GM21423 (cell line): ENCODE results near the gene TTC23.
A peak's percentile ranks its signal among the peaks of the same experiment; 100 is the strongest.
"Not testable (repeated sequence)": the region's sequence is repeated elsewhere in the genome, so short reads cannot be mapped to it uniquely, and the experiment has no call there.

ENCODE experiments used
- ATAC-seq: cut with Tn5 transposase; IDR thresholded peaks from one replicate; pipeline ENCODE4 v1.9.1; 2021; ENCODE audit warnings: mild to moderate bottlenecking, moderate library complexity; ENCODE audit not compliant: unreplicated experiment

TTC23 gene

DNA sequence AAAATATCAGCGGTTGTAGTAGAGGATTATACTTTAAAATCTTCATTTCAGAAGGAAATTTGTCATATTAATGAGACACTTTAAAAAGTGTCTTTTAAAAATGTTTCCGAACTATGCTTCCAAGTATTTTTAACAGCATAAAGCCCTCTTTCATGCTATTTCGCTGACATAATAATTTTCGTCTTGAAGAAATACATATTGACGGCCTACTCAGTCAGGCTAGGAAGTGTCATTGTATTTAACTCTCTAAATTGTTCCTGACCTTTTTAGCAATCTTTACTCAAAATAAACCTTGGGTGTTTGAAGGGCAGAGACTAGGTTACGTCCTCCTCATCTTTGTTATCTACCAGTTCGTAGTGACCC is 1.1 kb upstream of the TTC23 start:
- no peak for ATAC-seq

DNA sequence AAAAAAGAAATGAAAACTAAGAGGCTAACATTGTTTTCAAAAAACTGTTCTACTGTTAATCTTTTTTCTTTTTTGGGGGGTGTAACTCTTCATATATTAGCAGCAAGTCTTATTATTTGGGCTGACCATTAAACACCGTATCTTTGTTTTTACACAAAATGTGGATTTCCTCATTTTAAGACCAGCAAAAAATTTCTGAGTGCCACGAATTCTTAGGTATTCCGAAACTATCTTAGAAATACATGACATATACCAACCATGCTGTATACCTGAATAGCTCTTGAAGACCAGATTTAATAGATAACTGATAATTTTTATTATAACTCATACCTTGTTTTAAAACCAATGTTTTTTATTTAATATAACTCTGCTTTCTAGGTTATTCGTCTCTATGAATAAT is 620 bp upstream of the TTC23 start:
- ATAC-seq = no peak

DNA sequence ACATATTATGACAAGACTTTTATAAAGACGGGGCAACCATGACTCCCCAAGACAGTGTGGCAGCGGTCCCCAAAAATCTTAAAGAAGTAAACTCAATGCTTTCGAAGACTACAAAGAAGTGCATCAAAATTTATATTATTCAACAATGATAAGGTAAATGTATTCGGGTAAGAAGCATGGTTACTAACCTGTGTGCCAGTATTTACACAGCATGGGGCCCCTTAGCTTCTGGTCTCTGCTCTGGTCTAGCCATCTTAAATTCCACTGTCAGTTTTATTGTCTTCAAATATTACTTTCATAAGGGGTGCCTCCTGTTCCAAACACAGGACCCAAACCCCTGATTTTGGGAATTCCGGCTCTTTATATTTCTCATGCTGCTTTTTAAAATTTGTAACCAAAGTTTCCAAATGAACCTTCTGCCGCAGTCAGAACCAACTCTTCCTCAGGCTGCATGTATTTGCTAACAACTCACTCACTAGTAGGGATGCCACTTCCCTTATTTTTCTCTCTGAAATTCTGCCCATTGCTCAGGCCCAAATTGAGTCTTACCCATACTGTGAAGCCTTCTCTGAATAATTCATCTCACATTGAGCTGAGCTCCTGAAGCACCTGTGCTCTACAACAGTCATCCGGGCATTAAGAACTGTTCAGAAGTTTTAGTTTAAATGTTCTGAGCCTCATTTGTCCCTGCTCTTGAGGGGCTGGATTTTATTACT is 1.2 kb downstream of the TTC23 start:
- ATAC-seq = no peak

DNA sequence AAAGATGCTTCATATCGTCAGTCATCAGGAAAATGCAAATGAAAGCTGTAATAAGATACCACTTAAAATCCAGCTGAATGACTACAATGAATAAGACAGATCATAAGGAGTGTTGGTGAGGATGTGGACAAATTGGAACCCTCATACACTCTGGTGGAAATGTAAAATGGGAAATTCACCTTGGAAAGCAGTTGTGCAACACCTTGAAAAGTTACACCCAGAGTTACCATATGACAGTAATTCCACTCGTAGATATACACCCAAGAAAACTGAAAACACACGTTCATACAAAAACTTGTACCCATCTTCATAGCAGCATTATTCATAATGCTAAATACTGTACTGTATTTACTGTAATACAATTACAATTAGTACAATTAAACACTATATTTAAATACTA is 2.3 kb downstream of the TTC23 start:
- ATAC-seq = no peak

DNA sequence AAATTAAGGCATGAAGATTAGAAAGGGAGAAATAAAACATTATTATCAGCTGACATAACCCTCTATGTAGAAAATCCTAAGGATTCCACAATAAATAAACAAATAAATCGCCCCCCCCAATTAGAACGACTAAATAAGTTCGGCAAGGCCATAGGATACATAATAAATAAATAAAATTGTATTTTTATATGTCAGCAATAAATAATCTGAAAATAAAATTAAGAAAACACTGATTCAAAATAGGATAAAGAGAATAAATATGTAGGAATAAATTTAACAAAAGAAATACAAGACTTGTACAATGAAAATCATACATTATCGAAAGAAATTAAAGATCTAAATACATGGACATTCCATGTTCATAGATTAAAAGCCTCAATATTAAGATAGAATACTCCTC is 5.1 kb downstream of the TTC23 start:
- no peak for ATAC-seq

DNA sequence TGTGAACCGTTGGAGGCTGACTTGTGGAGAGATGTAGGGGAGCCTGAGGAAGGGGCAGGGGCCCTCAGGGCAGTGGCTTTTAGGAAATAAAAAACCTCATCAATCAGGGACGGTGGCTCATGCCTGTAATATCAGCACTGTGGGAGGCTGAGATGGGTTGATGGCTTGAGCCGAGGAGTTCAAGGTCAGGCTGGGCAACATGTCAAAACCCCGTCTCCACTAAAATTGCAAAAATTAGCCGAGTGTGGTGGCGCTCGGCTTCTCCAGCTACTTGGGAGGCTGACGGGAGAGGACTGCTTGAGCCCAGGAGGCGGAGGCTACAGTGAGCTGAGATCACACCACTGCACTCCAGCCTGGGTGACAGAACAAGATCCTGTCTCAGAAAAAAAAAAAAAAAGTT is 7.6 kb downstream of the TTC23 start:
- no peak for ATAC-seq

DNA sequence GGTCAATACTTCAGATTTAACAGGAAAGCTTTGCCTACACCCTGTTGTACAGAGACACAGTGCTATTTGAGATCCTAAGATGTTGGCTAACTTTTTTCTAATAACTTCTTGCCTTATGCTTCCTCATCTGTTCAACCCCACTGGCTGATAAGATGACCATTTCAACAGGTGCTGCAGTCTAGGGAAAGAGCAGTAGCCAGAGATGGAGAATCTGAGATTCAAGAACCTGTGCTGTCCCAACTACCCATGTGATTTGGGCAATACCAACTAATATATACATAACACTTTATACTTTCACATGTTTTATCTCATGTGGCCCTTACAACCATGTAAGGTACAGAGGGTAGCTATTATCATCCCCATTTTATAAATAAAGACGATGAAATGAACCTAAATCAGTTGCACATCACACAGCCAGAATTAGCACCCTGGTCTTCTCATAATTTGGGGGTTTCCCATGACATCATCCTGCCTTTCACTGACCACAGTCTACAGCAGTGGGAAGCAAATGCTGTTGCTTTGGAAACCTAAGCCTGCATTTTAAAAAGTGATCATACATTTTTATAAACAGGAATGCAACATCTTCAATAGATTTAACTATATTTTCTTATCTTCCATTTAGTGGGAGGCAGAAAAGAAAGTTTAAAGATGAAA is 9.7 kb downstream of the TTC23 start:
- ATAC-seq = peak; percentile 92

DNA sequence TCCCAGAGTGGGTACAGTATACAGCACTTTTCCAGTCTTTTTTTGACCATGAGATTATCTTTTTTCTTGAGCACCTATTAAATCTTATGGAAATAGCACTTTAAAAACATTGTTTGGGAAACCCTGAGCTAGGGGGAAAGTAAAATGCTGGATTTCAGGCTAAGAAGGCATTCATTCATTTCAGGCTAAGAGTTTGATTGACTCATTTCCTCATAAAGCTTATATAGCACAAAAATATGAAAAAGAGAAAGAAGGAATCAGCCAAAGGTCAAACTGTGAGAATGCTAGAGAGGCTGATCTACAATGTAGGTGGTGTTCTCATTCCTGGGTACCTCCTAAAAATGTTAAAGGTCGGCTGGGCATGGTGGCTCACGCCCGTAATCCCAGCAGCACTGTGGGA is 10.5 kb downstream of the TTC23 start:
- ATAC-seq = no peak

DNA sequence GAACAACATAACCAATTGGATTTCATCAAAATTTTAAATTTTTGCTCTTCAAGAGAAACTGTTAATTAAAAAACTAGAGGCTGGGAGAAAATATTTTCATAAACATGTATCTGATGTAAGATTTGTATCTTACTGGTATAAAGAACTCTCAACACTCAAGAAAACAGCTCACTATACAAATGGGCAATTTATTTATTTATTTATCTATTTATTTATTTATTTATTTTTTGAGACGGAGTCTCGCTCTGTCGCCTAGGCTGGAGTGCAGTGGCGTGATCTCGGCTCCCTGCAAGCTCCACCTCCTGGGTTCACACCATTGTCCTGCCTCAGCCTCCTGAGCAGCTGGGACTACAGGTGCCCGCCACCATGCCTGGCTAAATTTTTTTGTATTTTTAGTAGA is 15.2 kb downstream of the TTC23 start:
- ATAC-seq = not testable (repeated sequence)

DNA sequence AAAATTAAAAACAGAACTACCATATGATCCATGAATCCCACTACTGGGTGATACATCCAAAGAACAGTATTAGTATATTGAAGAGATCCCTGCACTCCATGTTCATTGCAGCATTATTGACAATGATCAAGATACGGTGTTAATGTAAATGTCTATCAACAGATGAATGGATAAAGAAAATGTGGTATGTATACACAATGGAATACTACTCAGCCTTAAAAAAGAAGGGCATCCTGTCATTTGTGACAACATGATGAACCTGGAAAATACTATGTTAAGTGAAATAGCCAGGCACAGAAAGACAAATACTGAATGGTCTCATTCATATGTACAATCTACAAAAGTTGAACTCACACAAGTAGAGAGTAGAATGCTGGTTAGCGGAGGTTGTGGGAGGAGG is 16.6 kb downstream of the TTC23 start:
- ATAC-seq = no peak

DNA sequence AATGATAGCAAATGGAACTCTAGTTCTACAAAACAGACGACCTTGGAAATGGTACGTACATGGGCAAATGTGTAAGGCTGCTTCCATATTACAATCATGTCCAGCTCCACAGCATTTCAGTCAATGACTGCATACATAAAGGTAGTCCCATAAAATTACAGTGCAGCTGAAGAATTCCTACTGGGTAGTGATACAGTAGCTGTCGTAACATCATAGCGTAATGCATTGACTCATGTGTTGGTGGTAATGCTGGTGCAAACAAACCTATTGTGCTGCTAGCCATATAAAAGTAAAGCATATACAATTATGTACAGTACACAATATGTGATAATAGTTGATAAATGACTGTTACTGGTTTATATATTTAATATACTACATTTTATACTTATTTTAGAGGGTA is 18.5 kb downstream of the TTC23 start:
- no peak for ATAC-seq

DNA sequence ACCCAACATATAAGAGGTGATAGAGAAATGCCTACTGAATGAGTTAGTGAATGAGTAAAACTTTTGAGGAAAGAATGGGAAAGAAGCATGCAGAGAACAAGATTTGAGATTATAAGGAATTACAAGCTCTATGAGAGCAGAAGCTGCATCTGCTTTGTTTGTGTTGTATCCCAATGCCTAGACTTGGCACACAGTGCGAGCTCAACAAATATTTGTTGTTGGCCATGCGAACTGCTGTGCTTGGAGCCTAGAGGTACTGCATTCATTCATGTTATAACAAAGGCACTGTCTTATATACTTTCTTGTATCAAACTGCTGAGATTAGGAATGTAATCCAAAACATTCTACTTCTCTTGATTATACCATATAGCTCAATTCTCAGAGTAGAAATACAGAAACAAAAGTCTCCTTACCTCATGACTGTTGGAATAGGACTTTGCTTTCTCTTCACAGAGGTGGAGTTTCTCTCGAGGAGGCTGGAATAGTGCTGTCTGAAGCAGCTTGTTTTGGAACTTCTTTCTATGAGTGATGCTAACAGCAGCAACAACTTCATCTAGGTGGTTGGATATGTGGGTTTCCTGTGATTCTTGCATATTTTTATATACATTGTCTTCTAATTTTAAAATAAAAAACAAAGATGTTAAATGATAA is 21.1 kb downstream of the TTC23 start:
- ATAC-seq = no peak

DNA sequence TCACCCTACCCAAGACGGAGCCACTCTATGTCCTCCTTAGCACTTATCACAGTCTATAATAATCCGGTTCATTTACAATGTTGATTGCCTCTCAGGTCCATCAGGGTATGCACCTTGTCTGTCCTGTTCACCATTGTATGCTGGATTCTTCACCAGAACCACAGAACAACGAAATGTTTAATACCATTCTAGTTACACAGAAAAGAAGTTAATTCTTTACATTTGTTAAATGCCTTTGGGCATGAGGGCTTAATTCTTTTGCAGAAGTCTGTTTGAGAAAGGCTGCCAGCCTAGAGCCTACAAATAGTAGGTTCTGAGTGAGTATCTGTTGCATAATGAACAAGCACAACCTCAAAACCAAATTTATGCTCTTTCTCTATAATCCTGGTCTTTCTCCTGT is 22.6 kb downstream of the TTC23 start:
- ATAC-seq = no peak

DNA sequence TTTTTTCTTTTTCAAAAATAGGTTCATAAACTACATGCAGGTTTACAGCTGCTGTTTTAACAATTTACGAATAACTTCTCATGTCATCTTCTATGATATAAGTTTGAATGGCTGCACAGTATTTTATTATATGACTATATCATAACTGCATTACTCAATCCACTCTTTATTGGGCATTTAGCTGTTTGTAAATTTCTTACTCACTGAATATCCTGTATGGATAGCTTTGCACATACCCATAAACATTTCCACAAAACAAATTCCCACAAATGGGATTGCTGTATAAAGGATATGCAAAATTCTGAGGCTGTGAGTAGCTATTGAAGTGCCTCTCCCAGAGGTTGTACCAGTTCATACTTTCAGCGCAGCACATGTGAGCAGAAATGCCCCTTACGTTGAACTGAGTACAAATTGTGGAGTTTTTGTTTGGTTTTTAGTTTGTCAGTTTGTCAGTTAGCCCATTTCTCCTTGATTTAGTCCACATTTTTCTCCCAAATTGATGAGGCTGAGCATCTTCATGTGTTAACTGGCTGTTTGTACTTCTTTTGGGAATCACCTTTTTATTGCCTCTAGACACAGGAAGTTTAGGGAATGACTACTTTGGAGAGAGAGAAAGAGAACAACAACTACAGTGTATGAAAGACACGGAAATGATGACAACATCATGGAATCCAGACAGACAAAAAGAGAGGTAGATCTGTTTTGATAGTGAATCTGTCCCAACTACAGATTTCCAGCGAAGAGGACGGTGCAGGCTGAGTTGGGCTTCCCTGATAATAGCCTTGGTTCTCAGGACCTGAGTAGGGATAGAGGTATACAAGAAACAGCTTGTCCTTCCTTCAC is 24.8 kb downstream of the TTC23 start:
- no peak for ATAC-seq

DNA sequence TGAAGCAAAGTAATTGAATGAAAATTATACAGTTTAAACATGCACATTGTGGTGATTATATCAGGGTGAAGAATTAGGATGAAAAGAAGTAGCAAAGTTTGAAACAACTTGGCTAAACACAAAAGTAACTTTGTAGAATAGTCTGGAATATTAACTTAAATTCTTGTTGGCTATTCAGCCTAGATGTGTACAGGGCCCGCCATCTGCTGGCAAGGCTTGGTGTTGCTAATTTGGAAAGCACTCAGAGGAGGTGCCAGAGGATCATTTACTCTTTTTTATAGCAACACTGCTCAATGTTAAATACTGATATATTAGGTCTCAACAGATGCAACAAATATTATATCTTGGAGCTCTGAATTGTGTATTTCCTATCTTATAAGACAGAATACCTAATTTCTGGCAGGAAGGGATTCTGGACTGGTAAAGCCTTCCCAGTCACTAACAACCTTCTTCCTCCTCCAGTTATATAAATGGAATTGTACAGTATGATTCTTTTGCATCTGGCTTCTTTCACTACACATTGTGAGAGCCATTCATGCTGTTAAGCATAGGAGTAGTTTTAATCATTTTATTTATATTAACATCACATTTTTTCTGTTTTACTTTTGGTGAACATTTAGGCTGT is 36.1 kb downstream of the TTC23 start:
- peak; percentile 83 for ATAC-seq

DNA sequence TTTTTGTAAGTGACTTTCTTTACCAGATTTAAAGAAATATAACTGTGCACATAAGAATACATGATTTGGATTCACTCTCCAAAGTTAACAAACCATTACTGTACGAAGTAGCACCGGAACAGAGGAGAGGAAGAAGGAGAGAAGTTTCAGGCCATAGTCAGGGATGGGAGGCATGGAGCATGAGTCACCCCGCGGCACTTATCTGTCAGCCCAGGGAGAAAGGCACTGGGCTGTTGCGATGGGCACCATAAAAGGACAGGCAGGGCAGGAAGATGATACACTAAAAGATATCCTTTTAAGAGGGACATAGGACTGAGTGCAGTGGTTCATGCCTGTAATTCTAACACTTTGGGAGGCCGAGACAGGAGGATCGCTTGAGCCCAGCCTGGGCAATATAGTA is 37.0 kb downstream of the TTC23 start:
- no peak for ATAC-seq

DNA sequence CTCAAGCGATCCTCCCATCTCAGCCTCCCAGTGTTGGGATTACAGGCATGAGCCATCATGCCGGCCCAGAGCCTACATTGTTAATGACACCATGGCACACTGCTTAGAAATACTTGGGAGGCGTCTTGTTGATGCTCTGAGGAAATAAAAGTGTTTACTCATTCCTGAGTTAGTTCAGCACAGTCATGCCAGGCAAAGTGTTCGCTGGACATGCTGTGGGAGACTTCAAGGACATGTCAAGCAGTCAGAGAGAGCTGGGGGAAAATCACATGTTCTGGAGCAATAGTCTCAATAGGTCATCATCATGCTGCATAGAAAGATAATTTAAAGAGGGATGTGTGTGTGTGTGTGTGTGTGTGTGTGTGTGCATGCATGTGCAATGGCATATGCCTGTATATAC is 37.5 kb downstream of the TTC23 start:
- no peak for ATAC-seq

DNA sequence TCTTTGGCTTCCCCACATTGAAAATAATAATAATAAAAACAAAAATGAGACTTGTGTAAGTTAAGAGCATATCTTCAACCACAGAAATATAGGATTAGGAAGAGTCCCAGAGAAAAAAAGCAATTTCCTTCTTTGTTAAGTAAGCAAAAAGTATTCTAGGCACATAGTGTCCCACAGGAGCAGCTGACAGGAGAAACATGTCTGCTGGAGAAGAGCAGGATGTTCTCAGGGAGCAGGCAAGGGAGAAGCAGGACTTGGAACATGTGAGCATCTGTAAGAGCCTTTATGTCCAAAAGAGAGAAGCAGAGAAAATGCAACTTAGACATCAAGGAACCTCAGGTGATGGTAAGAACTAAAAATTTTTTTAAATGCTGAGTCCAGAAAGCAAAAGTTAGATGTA is 39.0 kb downstream of the TTC23 start:
- no peak for ATAC-seq

DNA sequence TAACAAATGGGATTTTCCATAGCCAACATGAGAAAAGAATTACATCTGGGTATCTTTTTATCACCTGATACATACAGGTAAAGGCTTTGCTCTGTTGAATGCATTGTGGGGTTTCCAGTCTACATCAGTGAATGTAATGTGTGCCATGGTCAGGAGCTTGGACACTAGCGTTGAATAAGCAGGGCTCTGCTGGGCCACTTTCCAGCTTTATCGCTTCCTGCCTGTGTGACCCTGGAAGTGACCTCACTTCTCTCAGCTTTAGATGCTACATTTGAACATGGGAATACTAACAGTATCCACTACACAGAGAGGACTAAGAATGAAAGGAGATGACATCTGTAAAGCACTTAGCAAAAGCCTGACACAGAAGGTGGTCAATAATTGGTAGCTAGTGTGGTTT is 40.1 kb downstream of the TTC23 start:
- no peak for ATAC-seq

DNA sequence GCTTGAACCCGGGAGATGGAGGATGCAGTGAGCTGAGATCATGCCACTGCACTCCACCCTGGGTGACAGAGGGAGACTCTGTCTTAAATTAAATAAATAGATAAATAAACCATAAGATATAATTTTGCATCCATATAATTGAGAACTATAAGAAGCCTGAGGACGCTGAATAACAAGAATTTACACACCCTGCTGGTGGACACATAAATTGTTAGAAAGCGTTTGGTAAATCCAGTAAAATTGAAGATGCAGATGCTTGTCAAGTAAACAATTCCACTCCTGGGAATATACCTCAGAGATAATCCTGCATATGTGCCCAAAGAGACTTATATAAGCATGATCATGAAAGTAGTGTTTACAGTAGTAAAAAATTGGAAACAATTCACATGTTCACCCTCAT is 41.7 kb downstream of the TTC23 start:
- ATAC-seq = no peak

DNA sequence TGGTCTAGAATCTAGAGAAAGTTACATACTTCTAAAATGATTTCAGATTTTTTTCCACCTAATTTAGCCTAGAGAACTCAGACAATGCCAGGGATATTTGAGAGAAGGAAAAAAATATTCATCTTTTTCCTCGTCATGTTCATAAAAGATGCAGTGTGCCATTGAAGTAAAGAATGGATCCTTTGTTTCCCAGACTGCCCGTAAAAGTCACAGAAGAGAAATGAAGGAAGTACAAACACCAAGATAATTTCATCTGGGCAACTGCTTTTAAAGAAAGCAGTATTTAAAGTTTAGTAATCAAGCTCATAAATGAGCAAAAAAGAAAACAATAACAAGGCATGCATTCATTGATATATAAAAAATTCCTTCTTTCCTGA is 47.2 kb downstream of the TTC23 start:
- ATAC-seq = no peak
